Measurements from ENCODE around the gene SLC25A22. TPM values are rescaled to one million over a fixed set of nuclear protein-coding genes. Genes with fewer than 3 reads are reported as not detected.

SLC25A22 gene
- total RNA-seq, 2 donors from 2014 or later, result 10.7 to 16.9 TPM

GRCh38 chr11:837189-837989, 39.3 kb upstream of the SLC25A22 start:
- Histone ChIP-seq H3K9me3 (no peaks in the 10 kb centered on the region), H3K4me1 (ENCODE audit: control insufficient read depth in 1 of 2, low read depth in 2 of 2) (peaks cover 25 to 52% of the 10 kb centered on the region in 2 donors), H3K36me3 (peaks cover 36% of the 10 kb centered on the region), H3K4me3 (no peak overlapping the region), H3K27ac (peak overlapping the region in 1 of 2 donors; percentile 99), H3K27me3 (replicated peaks; ENCODE audit: insufficient read depth) (no peaks in the 10 kb centered on the region)
- no peak for TF ChIP-seq CTCF (IDR thresholded peaks at IDR 0.05)
- no peak for ATAC-seq (ENCODE audit: insufficient number of reproducible peaks, low FRiP score, low read depth)
- no peak for DNase-seq (ENCODE audit: low spot score)

DNA sequence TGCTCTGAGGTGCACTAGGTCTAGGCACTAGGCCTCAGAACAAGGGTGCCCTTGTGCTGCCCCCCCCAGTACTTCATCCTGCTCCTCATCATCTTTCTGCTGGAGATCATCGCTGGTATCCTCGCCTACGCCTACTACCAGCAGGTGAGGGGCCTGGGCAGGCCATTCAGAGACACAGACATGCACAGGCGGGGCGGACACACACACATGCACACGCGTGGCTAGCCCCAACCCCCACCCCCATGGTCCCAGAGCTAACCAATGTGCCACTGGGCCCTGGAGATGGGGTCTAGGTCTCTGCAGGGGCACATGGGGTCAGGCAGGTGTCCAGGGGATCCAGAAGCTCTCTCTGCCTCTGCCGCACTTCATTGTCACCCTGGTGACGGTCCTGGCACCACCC, 38.6 kb upstream of the SLC25A22 start:
- peak overlapping the region in 1 of 2 donors; percentile 99 for H3K27ac ChIP-seq
- TF ChIP-seq CTCF (IDR thresholded peaks at IDR 0.05), result no peak
- DNase-seq (ENCODE audit: low spot score) (no peak), ATAC-seq (ENCODE audit: insufficient number of reproducible peaks, low FRiP score, low read depth) (no peak)
- H3K4me1 ChIP-seq (ENCODE audit: control insufficient read depth in 1 of 2, low read depth in 2 of 2), result peaks cover 30 to 59% of the 10 kb centered on the region in 2 donors
- H3K4me3 ChIP-seq, result no peak overlapping the region
- H3K9me3 ChIP-seq, result no peaks in the 10 kb centered on the region
- H3K27me3 ChIP-seq (replicated peaks; ENCODE audit: insufficient read depth), result no peaks in the 10 kb centered on the region
- peaks cover 36% of the 10 kb centered on the region for H3K36me3 ChIP-seq

- Histone ChIP-seq H3K27ac (peak overlapping the region in 1 of 2 donors; percentile 99), H3K4me3 (no peak overlapping the region), H3K27me3 (replicated peaks; ENCODE audit: insufficient read depth) (no peaks in the 10 kb centered on the region), H3K36me3 (peaks cover 36% of the 10 kb centered on the region), H3K4me1 (ENCODE audit: control insufficient read depth in 1 of 2, low read depth in 2 of 2) (peaks cover 28 to 58% of the 10 kb centered on the region in 2 donors), H3K9me3 (no peaks in the 10 kb centered on the region)
- TF ChIP-seq CTCF (IDR thresholded peaks at IDR 0.05), result no peak
- no peak for ATAC-seq (ENCODE audit: insufficient number of reproducible peaks, low FRiP score, low read depth)
- no peak for DNase-seq (ENCODE audit: low spot score)
Measured at GRCh38 chr11:836274-836673, 38.2 kb upstream of the SLC25A22 start.

- peaks cover 32 to 60% of the 10 kb centered on the region in 2 donors for H3K4me1 ChIP-seq (ENCODE audit: control insufficient read depth in 1 of 2, low read depth in 2 of 2)
- ATAC-seq (ENCODE audit: insufficient number of reproducible peaks, low FRiP score, low read depth) (peak; percentile 24), DNase-seq (ENCODE audit: low spot score) (peak; percentile 62)
- H3K36me3 ChIP-seq, result peaks cover 30% of the 10 kb centered on the region
- H3K4me3 ChIP-seq, result peak overlapping the region; percentile 94
- H3K9me3 ChIP-seq, result no peaks in the 10 kb centered on the region
- peak overlapping the region; percentile 97 to 99 for H3K27ac ChIP-seq
- no peak for TF ChIP-seq CTCF (IDR thresholded peaks at IDR 0.05)
- H3K27me3 ChIP-seq (replicated peaks; ENCODE audit: insufficient read depth), result no peaks in the 10 kb centered on the region
Measured at GRCh38 chr11:834371-835316, 36.6 kb upstream of the SLC25A22 start.

DNA sequence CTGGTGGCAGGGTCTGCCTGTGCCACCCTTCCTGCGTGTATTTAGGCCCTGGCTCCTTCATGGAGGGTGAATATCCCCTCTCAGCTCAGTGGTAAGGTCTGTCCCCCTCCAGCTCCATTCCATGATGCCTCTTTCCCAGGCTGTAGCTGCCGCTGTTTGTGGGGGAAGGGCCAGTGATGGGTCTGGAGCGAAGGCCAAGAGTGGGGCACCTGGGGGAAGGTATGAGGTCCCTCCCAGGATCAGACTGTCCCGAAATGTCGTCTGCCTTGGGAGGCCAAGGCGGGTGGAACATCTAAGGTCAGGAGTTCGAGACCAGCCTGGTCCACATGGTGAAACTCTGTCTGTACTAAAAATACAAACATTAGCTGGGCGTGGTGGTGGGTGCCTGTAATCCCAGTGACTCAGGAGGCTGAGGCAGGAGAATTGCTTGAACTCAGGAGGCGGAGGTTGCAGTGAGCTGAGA, 35.8 kb upstream of the SLC25A22 start:
- H3K4me1 ChIP-seq (ENCODE audit: control insufficient read depth in 1 of 2, low read depth in 2 of 2), result peaks cover 37 to 68% of the 10 kb centered on the region in 2 donors
- TF ChIP-seq CTCF (IDR thresholded peaks at IDR 0.05), result no peak
- ATAC-seq (ENCODE audit: insufficient number of reproducible peaks, low FRiP score, low read depth), result no peak
- H3K36me3 ChIP-seq, result peaks cover 23% of the 10 kb centered on the region
- H3K27ac ChIP-seq, result peak overlapping the region; percentile 97 to 99
- DNase-seq (ENCODE audit: low spot score), result no peak
- H3K27me3 ChIP-seq (replicated peaks; ENCODE audit: insufficient read depth), result no peaks in the 10 kb centered on the region
- H3K9me3 ChIP-seq, result no peaks in the 10 kb centered on the region
- peak overlapping the region; percentile 94 for H3K4me3 ChIP-seq

All from thoracic aorta (tissue), 2 donors.